ENCODE measurements around the gene MTMR10. TPM values are rescaled to one million over a fixed set of nuclear protein-coding genes. Genes with fewer than 3 reads are reported as not detected.

Gene MTMR10
- total RNA-seq, 4 donors from 2014 or later = 36.6 to 63.4 (median 40.4) TPM

DNA sequence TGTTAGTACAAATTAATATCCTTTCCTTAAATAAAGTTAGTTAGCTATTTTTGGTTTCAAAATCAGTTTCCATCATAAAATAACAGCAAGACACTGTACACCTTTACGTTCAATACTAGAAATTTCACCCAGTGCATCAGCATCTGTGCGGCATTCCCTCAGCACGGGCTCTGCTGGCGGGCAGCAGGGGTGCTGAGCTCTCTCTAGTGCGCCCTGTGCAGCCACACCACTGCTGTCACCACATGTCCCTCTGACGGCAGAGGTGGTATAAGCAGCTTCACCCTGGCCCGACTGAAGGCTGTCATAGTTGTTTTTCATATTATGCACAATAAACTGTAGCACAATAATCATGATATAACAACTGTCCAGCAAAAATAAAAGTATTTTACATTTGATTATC is 52.3 kb downstream of the MTMR10 start:
- peaks cover 6 to 86% of the 10 kb centered on the region in 2 donors for H3K36me3 ChIP-seq
- H3K4me3 ChIP-seq = no peak overlapping the region
- H3K9me3 ChIP-seq = no peaks in the 10 kb centered on the region
- no peak overlapping the region for H3K27ac ChIP-seq
- intact Hi-C loops (cut with DNase I; ENCODE audit: low total_unique reads) (no loop called here), in situ Hi-C loops (cut with MboI; ENCODE audit: low sequenced_read_pairs in 4 of 4) (no loop called here)
- H3K27me3 ChIP-seq = no peaks in the 10 kb centered on the region
- ATAC-seq (no peak), DNase-seq (no peak)
- TF ChIP-seq POLR2A (IDR thresholded peaks at IDR 0.05) = no peak
- TF ChIP-seq, protein P1, sequence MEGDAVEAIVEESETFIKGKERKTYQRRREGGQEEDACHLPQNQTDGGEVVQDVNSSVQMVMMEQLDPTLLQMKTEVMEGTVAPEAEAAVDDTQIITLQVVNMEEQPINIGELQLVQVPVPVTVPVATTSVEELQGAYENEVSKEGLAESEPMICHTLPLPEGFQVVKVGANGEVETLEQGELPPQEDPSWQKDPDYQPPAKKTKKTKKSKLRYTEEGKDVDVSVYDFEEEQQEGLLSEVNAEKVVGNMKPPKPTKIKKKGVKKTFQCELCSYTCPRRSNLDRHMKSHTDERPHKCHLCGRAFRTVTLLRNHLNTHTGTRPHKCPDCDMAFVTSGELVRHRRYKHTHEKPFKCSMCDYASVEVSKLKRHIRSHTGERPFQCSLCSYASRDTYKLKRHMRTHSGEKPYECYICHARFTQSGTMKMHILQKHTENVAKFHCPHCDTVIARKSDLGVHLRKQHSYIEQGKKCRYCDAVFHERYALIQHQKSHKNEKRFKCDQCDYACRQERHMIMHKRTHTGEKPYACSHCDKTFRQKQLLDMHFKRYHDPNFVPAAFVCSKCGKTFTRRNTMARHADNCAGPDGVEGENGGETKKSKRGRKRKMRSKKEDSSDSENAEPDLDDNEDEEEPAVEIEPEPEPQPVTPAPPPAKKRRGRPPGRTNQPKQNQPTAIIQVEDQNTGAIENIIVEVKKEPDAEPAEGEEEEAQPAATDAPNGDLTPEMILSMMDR (IDR thresholded peaks at IDR 0.05 in 4 of 5, conservative IDR thresholded peaks at IDR 0.05 in 1 of 5) = no peak
- no peaks in the 10 kb centered on the region for H3K4me1 ChIP-seq

DNA sequence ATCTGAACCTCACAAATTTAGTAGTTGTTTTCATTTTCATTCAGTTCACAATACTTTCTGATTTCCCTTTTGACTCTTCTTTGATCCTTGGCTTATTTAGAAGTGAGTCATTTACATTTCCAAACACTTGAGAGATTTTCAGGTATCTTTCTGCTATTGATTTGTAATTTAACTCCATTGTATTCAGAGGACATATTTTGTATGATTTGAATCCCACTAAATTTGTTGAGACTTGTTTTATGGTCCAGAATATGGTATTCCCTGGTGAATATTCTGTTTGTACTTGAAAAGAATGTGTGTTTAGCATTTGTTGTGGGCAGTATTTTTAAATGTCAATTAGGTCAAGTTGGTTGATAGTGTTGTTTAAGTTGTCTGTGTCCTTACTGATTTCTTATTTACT is 58.1 kb downstream of the MTMR10 start:
- Histone ChIP-seq H3K27me3 (no peaks in the 10 kb centered on the region), H3K4me1 (no peaks in the 10 kb centered on the region), H3K9me3 (no peaks in the 10 kb centered on the region), H3K36me3 (peaks cover 2 to 58% of the 10 kb centered on the region in 2 donors), H3K27ac (peak overlapping the region in 1 of 4 donors; percentile 4), H3K4me3 (no peak overlapping the region)
- DNase-seq (no peak), ATAC-seq (no peak)
- TF ChIP-seq, protein P1 (IDR thresholded peaks at IDR 0.05 in 4 of 5, conservative IDR thresholded peaks at IDR 0.05 in 1 of 5) = no peak
- no peak for TF ChIP-seq POLR2A (IDR thresholded peaks at IDR 0.05)
- in situ Hi-C loops (cut with MboI; ENCODE audit: low sequenced_read_pairs in 4 of 4) = no loop called here
- intact Hi-C loops (cut with DNase I; ENCODE audit: low total_unique reads) = no loop called here

GRCh38 chr15:30930422-30930821 is 61.0 kb downstream of the MTMR10 start:
- no peaks in the 10 kb centered on the region for H3K9me3 ChIP-seq
- H3K27me3 ChIP-seq = no peaks in the 10 kb centered on the region
- no peak overlapping the region for H3K4me3 ChIP-seq
- ATAC-seq (no peak), DNase-seq (no peak)
- intact Hi-C loops (cut with DNase I; ENCODE audit: low total_unique reads) (no loop called here), in situ Hi-C loops (cut with MboI; ENCODE audit: low sequenced_read_pairs in 4 of 4) (no loop called here)
- H3K27ac ChIP-seq = no peak overlapping the region
- H3K4me1 ChIP-seq = no peaks in the 10 kb centered on the region
- no peak for TF ChIP-seq POLR2A (IDR thresholded peaks at IDR 0.05)
- TF ChIP-seq, protein P1 (IDR thresholded peaks at IDR 0.05 in 4 of 5, conservative IDR thresholded peaks at IDR 0.05 in 1 of 5) = no peak
- H3K36me3 ChIP-seq = peaks cover 0 to 71% of the 10 kb centered on the region in 2 donors

GRCh38 chr15:30929982-30930381 is 61.4 kb downstream of the MTMR10 start:
- DNase-seq (no peak), ATAC-seq (no peak)
- H3K27ac ChIP-seq = no peak overlapping the region
- H3K9me3 ChIP-seq = no peaks in the 10 kb centered on the region
- in situ Hi-C loops (cut with MboI; ENCODE audit: low sequenced_read_pairs in 4 of 4) (no loop called here), intact Hi-C loops (cut with DNase I; ENCODE audit: low total_unique reads) (no loop called here)
- H3K36me3 ChIP-seq = peaks cover 0 to 72% of the 10 kb centered on the region in 2 donors
- H3K4me3 ChIP-seq = no peak overlapping the region
- no peaks in the 10 kb centered on the region for H3K27me3 ChIP-seq
- TF ChIP-seq POLR2A (IDR thresholded peaks at IDR 0.05) = no peak
- TF ChIP-seq, protein P1 (IDR thresholded peaks at IDR 0.05 in 4 of 5, conservative IDR thresholded peaks at IDR 0.05 in 1 of 5) = no peak
- no peaks in the 10 kb centered on the region for H3K4me1 ChIP-seq

DNA sequence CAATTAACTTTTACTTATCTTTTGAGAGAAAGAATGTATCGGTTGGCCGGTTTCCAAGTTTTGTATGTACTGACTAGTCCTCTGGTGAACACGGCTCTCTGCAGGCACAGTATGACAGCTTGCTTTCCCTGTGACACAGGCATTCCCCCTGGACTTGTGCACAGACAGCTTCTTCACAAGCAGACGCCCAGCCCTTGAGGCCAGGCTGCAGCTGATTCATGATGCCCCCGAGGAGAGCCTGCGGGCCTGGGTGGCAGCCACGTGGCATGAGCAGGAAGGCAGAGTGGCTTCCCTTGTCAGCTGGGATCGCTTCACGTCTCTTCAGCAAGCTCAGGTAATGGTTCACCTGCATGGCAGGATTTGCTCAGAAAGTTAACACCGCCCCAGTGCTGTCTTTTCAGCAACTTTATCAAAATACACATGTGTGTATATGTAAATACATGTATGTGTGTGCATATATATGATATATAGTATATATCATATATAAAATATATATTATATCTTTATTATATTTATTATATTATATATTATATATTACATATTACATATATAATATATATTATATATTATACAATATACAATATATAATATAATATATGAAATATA is 62.3 kb downstream of the MTMR10 start:
- DNase-seq (no peak), ATAC-seq (no peak)
- Histone ChIP-seq H3K36me3 (peaks cover 0 to 72% of the 10 kb centered on the region in 2 donors), H3K4me3 (no peak overlapping the region), H3K9me3 (no peaks in the 10 kb centered on the region), H3K4me1 (peaks cover 0 to 2% of the 10 kb centered on the region in 2 donors), H3K27ac (no peak overlapping the region), H3K27me3 (no peaks in the 10 kb centered on the region)
- TF ChIP-seq, protein P1 (IDR thresholded peaks at IDR 0.05 in 4 of 5, conservative IDR thresholded peaks at IDR 0.05 in 1 of 5) = no peak
- TF ChIP-seq POLR2A (IDR thresholded peaks at IDR 0.05) = no peak
- intact Hi-C loops (cut with DNase I; ENCODE audit: low total_unique reads) = no loop called here
- in situ Hi-C loops (cut with MboI; ENCODE audit: low sequenced_read_pairs in 4 of 4) = no loop called here

Data from gastrocnemius medialis (tissue), 4 donors.